Caco-2 (cell line): ENCODE data around the gene GRIK4. TPM values are rescaled to one million over a fixed set of nuclear protein-coding genes. Genes with fewer than 3 reads are reported as not detected.

ENCODE experiments used
- BruUV-seq: library from RNA; stranded (reverse); fragments of 400-500 nt; replicated peaks from 2 replicates; lab custom pipeline; 2021; lab: Mats Ljungman, UMichigan
- CTCF ChIA-PET: fragments of 300-600 bp; sonication (Branson Sonifier 250); formaldehyde crosslinking; loops from one replicate; lab custom pipeline; 2022; ENCODE audit warnings: antibody characterized with exemption; lab: Charles Lee
- POLR2A ChIA-PET: fragments of 300-600 bp; sonication (Branson Sonifier 250); formaldehyde crosslinking; loops from one replicate; lab custom pipeline; 2022; ENCODE audit warnings: antibody characterized with exemption; lab: Charles Lee
- DNase-seq, 2 experiments: peaks; one replicate each; pipeline versions ENCODE4 v3.0.0 to v3.0.0-alpha.2; 2020 to 2022
- H3K27me3 ChIP-seq: replicated peaks from 2 replicates; pipeline ENCODE4 v1.6.0; 2011; ENCODE audit warnings: low read length; ENCODE audit not compliant: control insufficient read depth, insufficient read depth
- H3K36me3 ChIP-seq: 2 replicates; pipeline ENCODE4 v1.5.1; 2011; ENCODE audit warnings: low read length; ENCODE audit not compliant: control insufficient read depth, insufficient read depth
- H3K4me1 ChIP-seq: fragments of 250-450 bp; sonication (Bioruptor Pico); 2 replicates; pipeline ENCODE4 v1.5.1; 2020; ENCODE audit warnings: mild to moderate bottlenecking
- H3K4me3 ChIP-seq: 2 replicates; pipeline ENCODE4 v1.5.1; 2011; ENCODE audit warnings: low read depth, mild to moderate bottlenecking, control low read depth, low read length
- H3K9me3 ChIP-seq: fragments of 250-450 bp; sonication (Bioruptor Pico); 2 replicates; pipeline ENCODE4 v1.5.1; 2020; ENCODE audit warnings: mild to moderate bottlenecking, moderate library complexity
- H3K27ac Mint-ChIP-seq: one replicate; pipeline ENCODE4 v1.8.0; 2022; ENCODE audit warnings: mixed read lengths; ENCODE audit not compliant: unreplicated experiment
- H3K27me3 Mint-ChIP-seq: one replicate; pipeline ENCODE4 v1.8.0; 2022; ENCODE audit warnings: mixed read lengths; ENCODE audit not compliant: insufficient read depth, unreplicated experiment
- H3K36me3 Mint-ChIP-seq: one replicate; pipeline ENCODE4 v1.8.0; 2022; ENCODE audit warnings: mild to moderate bottlenecking, mixed read lengths; ENCODE audit not compliant: insufficient read depth, unreplicated experiment
- H3K4me1 Mint-ChIP-seq: one replicate; pipeline ENCODE4 v1.8.0; 2022; ENCODE audit warnings: low read depth, mixed read lengths; ENCODE audit not compliant: unreplicated experiment
- H3K4me3 Mint-ChIP-seq: one replicate; pipeline ENCODE4 v1.8.0; 2022; ENCODE audit warnings: mild to moderate bottlenecking, moderate library complexity, mixed read lengths; ENCODE audit not compliant: unreplicated experiment
- H3K9me3 Mint-ChIP-seq: one replicate; pipeline ENCODE4 v1.8.0; 2022; ENCODE audit warnings: mixed read lengths; ENCODE audit not compliant: unreplicated experiment
- intact Hi-C: fragments of 100-400 bp; cut with micrococcal nuclease; formaldehyde crosslinking; loops from one replicate; pipeline ENCODE4 v1.10.0; 2022; ENCODE audit not compliant: unreplicated experiment
- total RNA-seq: library from RNA; stranded (reverse); gene quantifications from 2 replicates; pipeline ENCODE4 v1.2.3, GENCODE V29; 2022
- TF ChIP-seq, protein P1 (sequence below), 2 experiments: fragments of 200-600 bp in 1 of 2; IDR thresholded peaks; 1 replicate in 1 of 2; 2 replicates in 1 of 2; pipeline versions ENCODE4 v1.5.1 to v1.8.0; 2011 to 2022; ENCODE audit warnings: antibody characterized with exemption in 1 of 2, control low read depth in 1 of 2, inconsistent platforms in 1 of 2, low read depth in 1 of 2, low read length in 1 of 2, mild to moderate bottlenecking in 1 of 2, moderate library complexity in 1 of 2; ENCODE audit not compliant: insufficient read depth in 1 of 2, severe bottlenecking in 1 of 2, unreplicated experiment in 1 of 2

The GRIK4 gene
- total RNA-seq, 1 experiment from 2014 or later = 2.0 TPM

DNA sequence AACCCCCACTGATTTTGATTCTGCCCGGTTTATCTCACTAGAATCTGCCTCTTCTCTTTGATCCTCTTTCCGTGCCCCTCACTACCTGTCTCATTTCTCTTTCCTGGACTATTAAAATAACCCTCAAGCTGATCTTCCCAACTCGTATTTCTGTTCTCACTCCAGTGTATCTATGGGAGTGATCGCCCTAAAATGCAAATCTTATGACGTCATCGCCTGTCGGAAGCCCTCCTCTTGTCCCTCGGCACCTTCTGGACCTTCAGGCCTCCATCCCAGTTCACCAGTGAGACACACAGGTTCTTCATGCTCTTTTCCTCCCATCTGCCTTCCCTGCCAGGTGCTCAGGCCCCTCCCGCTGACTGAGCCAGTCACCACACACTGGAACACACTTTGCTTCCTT is 277.8 kb downstream of the GRIK4 start:
- no peaks in the 10 kb centered on the region for H3K36me3 Mint-ChIP-seq
- no peaks in the 10 kb centered on the region for H3K4me1 Mint-ChIP-seq
- H3K9me3 ChIP-seq = no peaks in the 10 kb centered on the region
- no peaks in the 10 kb centered on the region for H3K36me3 ChIP-seq
- no peaks in the 10 kb centered on the region for H3K9me3 Mint-ChIP-seq
- no peak overlapping the region for H3K27ac Mint-ChIP-seq
- H3K27me3 Mint-ChIP-seq = peaks cover 9% of the 10 kb centered on the region
- BruUV-seq = no TSS peak
- TF ChIP-seq, protein P1, sequence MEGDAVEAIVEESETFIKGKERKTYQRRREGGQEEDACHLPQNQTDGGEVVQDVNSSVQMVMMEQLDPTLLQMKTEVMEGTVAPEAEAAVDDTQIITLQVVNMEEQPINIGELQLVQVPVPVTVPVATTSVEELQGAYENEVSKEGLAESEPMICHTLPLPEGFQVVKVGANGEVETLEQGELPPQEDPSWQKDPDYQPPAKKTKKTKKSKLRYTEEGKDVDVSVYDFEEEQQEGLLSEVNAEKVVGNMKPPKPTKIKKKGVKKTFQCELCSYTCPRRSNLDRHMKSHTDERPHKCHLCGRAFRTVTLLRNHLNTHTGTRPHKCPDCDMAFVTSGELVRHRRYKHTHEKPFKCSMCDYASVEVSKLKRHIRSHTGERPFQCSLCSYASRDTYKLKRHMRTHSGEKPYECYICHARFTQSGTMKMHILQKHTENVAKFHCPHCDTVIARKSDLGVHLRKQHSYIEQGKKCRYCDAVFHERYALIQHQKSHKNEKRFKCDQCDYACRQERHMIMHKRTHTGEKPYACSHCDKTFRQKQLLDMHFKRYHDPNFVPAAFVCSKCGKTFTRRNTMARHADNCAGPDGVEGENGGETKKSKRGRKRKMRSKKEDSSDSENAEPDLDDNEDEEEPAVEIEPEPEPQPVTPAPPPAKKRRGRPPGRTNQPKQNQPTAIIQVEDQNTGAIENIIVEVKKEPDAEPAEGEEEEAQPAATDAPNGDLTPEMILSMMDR (IDR thresholded peaks at IDR 0.05; ENCODE audit: insufficient read depth in 1 of 2, low read depth in 1 of 2, low read length in 1 of 2, severe bottlenecking in 1 of 2, unreplicated experiment in 1 of 2) = no peak
- intact Hi-C loops = no loop called here
- H3K27me3 ChIP-seq = no peaks in the 10 kb centered on the region
- H3K4me3 Mint-ChIP-seq = no peak overlapping the region
- ChIA-PET CTCF (no interaction called here), POLR2A (no interaction called here)
- DNase-seq = peak in 1 of 2 experiments; percentile 32
- H3K4me3 ChIP-seq = no peak overlapping the region
- peaks cover 7% of the 10 kb centered on the region for H3K4me1 ChIP-seq

DNA sequence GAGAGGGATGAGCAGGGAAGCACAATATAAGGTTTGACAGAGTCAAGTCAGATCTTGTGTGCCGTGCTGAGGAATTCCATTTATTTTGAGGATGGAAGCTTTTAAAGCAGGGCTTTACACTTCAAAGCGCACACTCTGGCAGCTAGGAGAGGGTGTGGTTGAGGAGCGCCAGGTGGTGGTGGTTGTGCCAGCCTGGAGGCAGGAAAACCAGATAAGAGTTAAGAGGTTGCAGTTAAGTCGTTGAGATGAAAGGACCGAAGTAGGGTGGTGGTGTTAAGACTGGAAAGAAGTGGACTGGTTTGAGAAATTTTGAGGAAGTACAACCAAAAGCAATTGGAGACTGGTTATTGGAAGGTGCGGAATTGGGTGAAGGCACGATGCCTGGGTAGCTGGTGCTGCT is 280.8 kb downstream of the GRIK4 start:
- TF ChIP-seq, protein P1 (IDR thresholded peaks at IDR 0.05; ENCODE audit: insufficient read depth in 1 of 2, low read depth in 1 of 2, low read length in 1 of 2, severe bottlenecking in 1 of 2, unreplicated experiment in 1 of 2) = no peak
- ChIA-PET POLR2A (no interaction called here), CTCF (no interaction called here)
- H3K9me3 ChIP-seq = no peaks in the 10 kb centered on the region
- H3K9me3 Mint-ChIP-seq = no peaks in the 10 kb centered on the region
- peaks cover 7% of the 10 kb centered on the region for H3K4me1 ChIP-seq
- H3K4me1 Mint-ChIP-seq = no peaks in the 10 kb centered on the region
- peaks cover 5% of the 10 kb centered on the region for H3K27me3 Mint-ChIP-seq
- H3K36me3 ChIP-seq = no peaks in the 10 kb centered on the region
- intact Hi-C loops = no loop called here
- H3K36me3 Mint-ChIP-seq = no peaks in the 10 kb centered on the region
- no peak overlapping the region for H3K27ac Mint-ChIP-seq
- no TSS peak for BruUV-seq
- no peaks in the 10 kb centered on the region for H3K27me3 ChIP-seq
- no peak overlapping the region for H3K4me3 Mint-ChIP-seq
- peak in 1 of 2 experiments; percentile 63 for DNase-seq
- H3K4me3 ChIP-seq = no peak overlapping the region

DNA sequence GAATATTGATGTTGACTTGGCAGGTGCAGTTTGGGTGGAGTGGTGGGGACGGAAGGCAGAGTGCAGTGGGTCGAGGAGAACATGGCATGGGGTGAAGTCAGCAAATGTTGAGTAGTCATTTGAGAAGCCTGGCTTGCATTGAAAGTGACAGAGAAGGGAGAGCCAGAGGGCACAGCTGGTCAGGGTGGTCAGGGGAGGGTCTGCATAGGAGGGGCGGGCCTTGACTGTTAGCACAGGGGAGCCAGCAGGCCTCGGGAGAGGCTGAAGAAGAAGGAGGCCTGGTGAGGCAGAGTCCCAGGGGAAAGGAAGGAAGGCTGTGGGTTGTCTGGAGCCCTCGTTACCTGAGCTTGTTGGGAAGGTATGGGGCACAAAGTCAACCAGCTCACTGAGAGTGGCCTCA is 281.6 kb downstream of the GRIK4 start:
- ChIA-PET POLR2A (no interaction called here), CTCF (no interaction called here)
- H3K27me3 Mint-ChIP-seq = peaks cover 5% of the 10 kb centered on the region
- H3K27me3 ChIP-seq = no peaks in the 10 kb centered on the region
- H3K9me3 ChIP-seq = no peaks in the 10 kb centered on the region
- no peak overlapping the region for H3K27ac Mint-ChIP-seq
- TF ChIP-seq, protein P1 (IDR thresholded peaks at IDR 0.05; ENCODE audit: insufficient read depth in 1 of 2, low read depth in 1 of 2, low read length in 1 of 2, severe bottlenecking in 1 of 2, unreplicated experiment in 1 of 2) = no peak
- no peak overlapping the region for H3K4me3 Mint-ChIP-seq
- no peak overlapping the region for H3K4me3 ChIP-seq
- no peaks in the 10 kb centered on the region for H3K9me3 Mint-ChIP-seq
- H3K36me3 ChIP-seq = no peaks in the 10 kb centered on the region
- H3K4me1 ChIP-seq = peaks cover 7% of the 10 kb centered on the region
- DNase-seq = no peak
- H3K36me3 Mint-ChIP-seq = no peaks in the 10 kb centered on the region
- no TSS peak for BruUV-seq
- H3K4me1 Mint-ChIP-seq = no peaks in the 10 kb centered on the region
- intact Hi-C loops = no loop called here
